GM19468 (cell line): ENCODE measurements around the gene TYW5.

ENCODE experiments used
- ATAC-seq: cut with Tn5 transposase; IDR thresholded peaks from one replicate; pipeline ENCODE4 v1.9.1; 2021; ENCODE audit warnings: mild to moderate bottlenecking, moderate library complexity, moderate number of reproducible peaks; ENCODE audit not compliant: unreplicated experiment; ENCODE audit errors: extremely low read depth

The TYW5 gene

DNA sequence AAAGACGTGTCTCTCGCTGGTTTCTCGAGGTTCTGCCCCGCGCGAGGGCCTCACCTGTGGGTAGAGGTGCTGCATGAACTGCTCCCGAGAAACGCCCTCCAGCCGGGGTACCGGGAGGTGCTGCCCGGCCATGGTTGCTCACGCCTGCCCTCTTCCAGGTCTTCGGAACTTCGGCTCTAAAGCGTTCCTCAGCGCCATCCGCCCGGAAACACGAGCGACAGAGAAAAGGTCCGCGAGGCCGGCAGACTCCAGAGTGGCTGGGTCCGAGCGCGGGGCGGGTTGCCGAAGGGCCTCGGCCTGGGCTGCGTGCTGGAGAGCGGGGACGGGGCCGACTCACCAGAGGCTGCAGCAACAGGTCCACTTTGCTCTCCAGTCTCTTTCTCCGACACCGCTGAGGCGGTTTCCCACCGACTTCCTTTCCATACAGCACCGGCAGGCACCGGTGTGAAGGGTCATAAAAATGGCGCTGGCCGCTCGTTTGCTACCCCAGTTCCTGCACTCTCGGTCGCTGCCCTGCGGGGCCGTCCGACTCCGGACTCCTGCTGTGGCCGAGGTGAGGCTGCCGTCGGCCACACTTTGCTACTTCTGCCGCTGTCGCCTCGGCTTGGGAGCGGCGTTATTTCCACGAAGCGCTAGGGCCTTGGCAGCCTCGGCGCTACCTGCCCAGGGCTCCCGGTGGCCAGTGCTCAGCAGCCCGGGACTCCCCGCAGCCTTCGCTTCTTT, at the start of gene TYW5, which contains the start of gene MAIP1:
Gene TYW5 (minus strand): TSS at position 153 of the 723 bp plus-strand sequence. CDS start 21 bp downstream, at position 132.
Gene MAIP1 (plus strand): TSS at position 244 of the 723 bp plus-strand sequence. CDS start 217 bp downstream, at position 461.
- ATAC-seq = peak; percentile 60

DNA sequence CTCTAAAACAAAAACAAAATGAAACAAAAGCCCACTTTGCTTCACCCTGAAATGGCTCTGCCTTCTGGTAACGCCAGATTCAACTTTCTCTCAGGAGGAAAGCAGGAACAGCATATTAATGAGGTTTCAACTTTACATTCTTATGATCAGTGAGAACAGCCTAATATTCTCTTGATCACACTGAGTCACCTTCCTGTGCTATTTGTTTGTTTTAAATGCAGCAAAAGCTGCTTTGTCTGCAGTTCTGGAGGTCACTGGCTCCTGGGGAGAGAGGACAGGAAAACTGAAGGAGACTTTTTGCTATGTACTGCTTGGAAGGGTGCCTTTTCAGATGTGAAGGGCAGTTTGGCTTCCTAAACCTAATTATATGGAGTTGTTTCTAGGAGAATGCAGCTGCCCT, 48.2 kb upstream of the TYW5 start:
- no peak for ATAC-seq

DNA sequence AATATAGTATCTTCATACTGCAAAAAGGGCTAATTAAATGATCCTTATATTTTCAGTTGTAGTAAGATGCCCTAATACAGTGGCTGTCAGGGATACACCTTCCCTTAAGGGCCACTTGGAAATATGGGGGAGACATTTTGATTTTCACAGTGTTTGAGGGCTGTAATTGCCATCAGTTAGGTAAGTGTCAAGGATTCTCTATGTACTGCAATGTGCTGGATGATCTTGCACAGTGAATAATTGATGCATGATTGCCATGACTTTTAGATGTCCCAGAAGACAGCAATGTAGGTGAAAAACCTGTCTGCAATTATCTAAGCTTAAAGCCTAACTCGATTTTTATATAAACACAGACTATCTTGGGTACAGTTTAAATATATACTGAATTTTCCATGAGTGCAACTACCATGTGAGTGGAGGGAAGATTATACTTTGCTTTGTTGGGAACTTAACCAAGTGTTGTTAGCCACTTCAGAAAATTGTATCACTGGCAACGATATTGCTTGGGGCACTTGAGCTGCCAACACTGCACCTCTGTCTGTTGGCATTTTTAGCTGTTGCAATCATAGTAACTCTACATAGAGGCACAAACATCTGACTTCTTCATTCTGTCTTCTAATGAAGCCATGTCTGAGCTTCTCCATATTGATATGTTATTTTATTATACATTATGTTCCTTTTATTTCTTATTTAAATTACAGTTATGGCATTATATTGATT, 45.3 kb upstream of the TYW5 start:
- ATAC-seq = no peak

DNA sequence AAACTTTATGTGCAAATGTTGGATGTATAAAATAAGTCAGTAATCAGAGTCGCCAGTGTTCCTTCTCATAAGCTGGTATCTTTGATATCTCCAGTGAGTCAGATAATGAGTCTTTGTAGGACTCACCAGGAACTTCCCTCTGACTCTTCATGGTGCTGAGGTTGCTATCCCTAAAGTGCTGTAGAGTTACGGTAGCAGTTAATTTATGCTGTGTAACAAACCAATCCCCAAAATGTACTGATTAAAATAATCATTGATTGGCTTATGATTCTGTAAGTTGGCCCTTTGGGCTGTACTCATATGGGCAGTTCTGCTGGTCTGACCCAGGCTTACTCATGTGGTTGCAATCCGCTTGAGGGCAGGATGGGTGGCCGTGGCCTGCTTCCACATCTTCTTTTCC, 43.9 kb upstream of the TYW5 start:
- no peak for ATAC-seq

GRCh38 chr2:199997296-199997695, 42.0 kb upstream of the TYW5 start:
- ATAC-seq = no peak

DNA sequence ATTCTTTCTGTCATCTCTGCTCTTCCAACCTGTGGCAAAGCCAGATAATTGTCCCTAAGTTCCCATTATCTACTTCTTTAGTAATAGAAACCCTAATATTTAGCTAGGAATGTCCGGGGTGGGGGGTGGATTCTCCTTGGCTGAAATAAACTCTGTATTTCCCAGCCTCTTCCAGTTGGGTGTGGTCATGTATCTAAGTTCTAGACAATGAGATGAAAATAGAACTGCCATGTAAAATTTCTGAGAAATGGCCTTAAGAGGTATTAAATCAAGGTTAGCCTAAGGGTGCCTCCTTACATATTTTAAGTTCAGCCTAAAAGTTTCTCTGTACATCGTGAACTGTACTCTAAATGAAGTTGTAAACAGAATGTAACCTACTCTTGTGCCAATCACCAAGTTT, 39.6 kb upstream of the TYW5 start:
- no peak for ATAC-seq

DNA sequence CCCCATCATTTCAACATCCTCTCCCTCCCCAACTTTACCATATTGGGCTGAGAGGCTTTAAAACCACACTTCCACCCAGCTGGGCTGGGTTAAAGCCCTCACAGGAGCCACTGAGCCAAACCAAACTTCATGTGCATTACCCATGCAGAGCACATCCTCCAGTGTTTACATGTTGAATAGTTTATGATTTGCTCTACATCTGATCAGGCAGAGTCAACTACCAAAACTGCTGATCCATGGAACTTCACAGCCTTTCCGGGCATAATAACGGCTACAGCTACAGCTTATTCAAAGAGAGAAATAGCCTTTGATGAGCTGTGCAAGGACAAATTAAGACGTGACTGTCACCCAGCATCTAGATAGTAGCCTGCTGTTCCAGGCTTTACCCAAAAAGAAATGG, 39.1 kb upstream of the TYW5 start:
- ATAC-seq = no peak

DNA sequence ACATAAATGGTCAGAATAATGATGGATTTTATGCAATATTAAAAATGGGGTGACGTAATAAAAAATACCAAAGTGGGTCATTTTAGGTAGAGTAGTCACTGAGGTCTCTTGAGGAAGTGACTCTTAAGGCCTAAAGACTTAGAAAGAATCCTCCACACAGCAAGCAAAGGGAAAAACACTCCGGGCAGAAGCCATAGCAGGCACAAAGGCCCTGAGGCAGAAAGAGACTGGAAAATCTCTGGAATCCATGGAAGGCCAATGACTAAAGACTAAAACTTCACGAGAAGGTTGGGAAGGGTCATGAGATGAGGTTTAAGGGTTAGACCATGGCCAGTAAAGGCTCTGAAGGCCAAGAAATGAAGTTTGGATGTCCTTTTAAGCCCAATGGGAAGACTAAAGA, 37.0 kb upstream of the TYW5 start:
- no peak for ATAC-seq

DNA sequence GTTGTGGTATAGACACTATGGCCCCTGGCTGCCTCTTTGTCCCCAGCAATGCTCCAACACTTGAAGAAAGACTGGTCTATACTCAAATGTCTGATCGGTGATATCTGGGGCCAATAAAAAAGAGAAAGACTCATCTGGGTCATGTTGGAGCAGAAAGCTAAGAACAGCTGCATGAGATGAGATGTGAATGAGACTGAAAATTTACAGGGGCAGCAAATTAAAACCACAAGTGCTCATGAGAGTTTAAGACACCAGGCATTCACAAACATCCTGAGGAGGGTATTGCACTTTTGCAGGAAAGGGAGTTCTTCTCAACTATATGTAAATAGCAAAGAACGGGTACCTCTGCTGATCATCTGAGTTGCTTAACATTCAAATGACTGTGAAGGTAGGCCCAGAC, 36.4 kb upstream of the TYW5 start:
- ATAC-seq = no peak

DNA sequence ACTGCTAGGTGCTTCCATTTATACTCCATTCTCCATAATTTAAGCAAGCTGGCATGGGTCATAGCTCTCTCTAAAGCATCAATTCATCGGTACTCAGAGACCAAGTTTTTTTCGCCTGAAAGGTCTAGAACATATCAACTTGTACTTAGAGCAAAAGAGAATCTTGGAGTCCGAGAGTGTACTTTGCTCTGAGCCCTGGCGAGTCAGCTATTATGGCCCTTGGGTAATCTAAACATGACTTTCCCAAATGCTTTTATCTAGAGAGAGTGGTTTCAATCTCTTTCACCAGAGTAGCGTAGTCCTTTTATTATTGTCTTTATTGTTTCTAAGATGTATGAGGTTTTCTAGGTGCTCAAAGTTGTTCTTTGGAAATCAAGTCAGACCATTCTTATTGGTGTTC, 34.5 kb upstream of the TYW5 start:
- ATAC-seq = no peak

DNA sequence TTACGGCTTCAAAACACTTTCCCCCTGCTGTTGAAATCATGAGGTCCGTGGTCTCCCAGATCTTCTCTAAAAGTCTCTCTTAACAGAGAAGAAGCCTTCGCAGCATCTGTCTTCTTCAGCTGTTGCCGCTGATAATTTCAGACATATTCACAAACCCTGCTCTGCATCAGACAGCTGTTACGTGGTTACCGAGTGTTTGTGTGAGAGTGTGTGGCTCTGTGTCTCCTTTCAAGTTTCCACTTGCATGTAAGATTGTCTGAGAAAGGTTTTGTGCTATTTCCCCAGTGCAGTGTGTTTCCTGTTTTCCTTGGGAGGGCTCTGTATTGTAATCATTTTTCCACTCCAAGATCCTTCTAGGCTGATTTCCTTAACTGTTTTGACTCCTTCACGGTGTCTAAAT, 32.9 kb upstream of the TYW5 start:
- ATAC-seq = no peak

DNA sequence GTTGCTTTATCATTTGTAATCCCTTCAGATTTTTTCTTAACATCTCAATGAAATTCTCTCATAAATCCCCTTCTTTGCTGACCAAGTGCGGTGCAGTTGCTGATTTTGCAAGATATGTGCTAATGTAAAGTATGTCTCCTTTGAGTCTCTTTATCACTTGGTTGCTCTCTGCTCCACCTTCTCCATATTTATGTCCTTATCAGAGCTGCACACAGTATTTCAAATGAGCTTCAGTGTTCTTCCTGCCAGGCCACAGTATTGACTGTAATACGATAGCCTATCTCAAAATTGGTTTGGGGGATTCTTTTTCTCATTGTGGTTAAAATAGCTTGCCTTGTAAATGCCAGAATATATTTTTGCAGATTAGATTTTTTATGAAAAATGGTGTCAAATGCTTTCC, 32.3 kb upstream of the TYW5 start:
- ATAC-seq = no peak

GRCh38 chr2:199985625-199986207, 30.4 kb upstream of the TYW5 start:
- no peak for ATAC-seq

- no peak for ATAC-seq
Observed at GRCh38 chr2:199984755-199985154, 29.5 kb upstream of the TYW5 start.

- ATAC-seq = no peak
Observed at GRCh38 chr2:199984159-199984558, 28.9 kb upstream of the TYW5 start.

DNA sequence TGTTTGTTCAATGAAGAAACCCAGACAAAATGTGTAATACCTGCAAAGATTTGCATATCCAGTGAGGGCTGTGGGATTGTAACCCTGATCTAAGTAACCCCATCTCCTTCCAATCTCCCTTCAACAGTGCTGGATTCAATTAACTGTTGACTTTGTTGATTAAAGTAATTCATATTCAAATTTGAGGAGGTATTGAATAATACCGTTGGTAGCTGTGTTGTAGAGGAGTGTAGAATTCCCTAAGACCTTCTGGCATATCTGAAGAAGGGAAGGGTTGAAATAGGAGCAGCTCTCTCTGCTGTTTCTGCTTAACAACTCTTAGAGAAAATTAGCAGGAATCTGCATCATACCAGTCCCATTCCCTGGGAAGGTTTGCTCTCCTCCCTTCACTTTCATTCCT, 28.2 kb upstream of the TYW5 start:
- ATAC-seq = no peak

- ATAC-seq = no peak
Observed at GRCh38 chr2:199982126-199982843, 27.0 kb upstream of the TYW5 start.

DNA sequence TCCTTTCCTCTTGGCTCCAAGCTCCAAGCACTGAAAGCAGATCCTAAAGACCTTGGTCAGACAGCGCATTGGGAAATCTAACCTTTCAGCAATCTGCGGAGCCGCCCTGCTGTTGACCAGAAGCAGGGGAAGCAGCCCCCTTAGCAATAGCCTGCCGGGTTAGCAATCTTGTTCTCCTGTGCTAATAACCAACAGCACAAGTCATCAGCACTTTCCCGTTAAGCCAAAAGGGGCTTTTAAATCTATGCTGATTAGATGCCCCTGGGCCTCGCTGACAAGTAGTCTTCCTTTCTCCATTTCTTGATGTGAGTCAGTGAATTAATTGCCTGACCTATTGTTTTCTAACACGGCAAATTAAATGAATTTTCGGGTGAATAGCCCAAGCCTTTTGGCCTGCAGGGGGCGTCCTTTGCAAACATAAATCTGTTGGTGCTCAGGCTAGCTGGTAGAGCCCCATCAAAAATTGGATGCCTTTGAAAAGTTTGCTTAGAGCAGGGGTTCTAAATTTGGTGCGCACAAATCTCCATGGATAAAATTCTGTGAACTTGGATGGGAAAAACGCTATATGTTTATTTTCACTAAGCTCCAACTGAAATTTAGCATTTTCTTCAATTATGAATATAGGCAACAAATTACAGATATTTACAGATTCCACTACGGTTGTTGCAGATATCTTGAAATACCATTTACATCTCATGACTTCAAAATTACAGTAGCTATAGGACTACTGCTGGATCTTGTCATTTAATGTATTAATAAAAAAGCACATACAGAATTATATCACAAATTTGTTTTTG, 24.7 kb upstream of the TYW5 start:
- peak; percentile 29 for ATAC-seq

- ATAC-seq = no peak
Observed at GRCh38 chr2:199979398-199979797, 24.1 kb upstream of the TYW5 start.

- ATAC-seq = peak; percentile 36
Observed at GRCh38 chr2:199977984-199978415, 22.7 kb upstream of the TYW5 start.
